ENCODE results near the gene PRKCB.
"Not testable (repeated sequence)": the region's sequence is repeated elsewhere in the genome, so short reads cannot be mapped to it uniquely, and the experiment has no call there.

PRKCB gene

GRCh38 chr16:24235806-24236205, 400.0 kb downstream of the PRKCB start:
- DNase-seq (ENCODE audit: low spot score) = no peak

- not testable (repeated sequence) for DNase-seq (ENCODE audit: low spot score)
Observed at GRCh38 chr16:24238846-24239245, 403.1 kb downstream of the PRKCB start.

- DNase-seq (ENCODE audit: low spot score) = no peak
Observed at GRCh38 chr16:24246911-24247607, 411.3 kb downstream of the PRKCB start.

- DNase-seq (ENCODE audit: low spot score) = peak; percentile 83
Observed at GRCh38 chr16:24253192-24253591, 417.4 kb downstream of the PRKCB start.

- peak; percentile 62 for DNase-seq (ENCODE audit: low spot score)
Observed at GRCh38 chr16:24255456-24256371, 419.9 kb downstream of the PRKCB start, which contains the start of gene CACNG3. Gene CACNG3 (plus strand): TSS chr16:24256335. CDS start chr16:24256755, 420 bp downstream.

- DNase-seq (ENCODE audit: low spot score) = peak; percentile 58
Observed at GRCh38 chr16:24257958-24258357, 422.2 kb downstream of the PRKCB start.

- DNase-seq (ENCODE audit: low spot score) = no peak
Observed at GRCh38 chr16:24258791-24259190, 423.0 kb downstream of the PRKCB start.

GRCh38 chr16:24262816-24263215, 427.0 kb downstream of the PRKCB start:
- no peak for DNase-seq (ENCODE audit: low spot score)
